NCI-H1092 (cell line): ENCODE measurements around the gene UBE2E1.
"Not testable (repeated sequence)": the region's sequence is repeated elsewhere in the genome, so short reads cannot be mapped to it uniquely, and the experiment has no call there.

Experiments
- DNase-seq: peaks from one replicate; lab custom pipeline; 2025; lab: John Stamatoyannopoulos, UW

UBE2E1 gene

DNA sequence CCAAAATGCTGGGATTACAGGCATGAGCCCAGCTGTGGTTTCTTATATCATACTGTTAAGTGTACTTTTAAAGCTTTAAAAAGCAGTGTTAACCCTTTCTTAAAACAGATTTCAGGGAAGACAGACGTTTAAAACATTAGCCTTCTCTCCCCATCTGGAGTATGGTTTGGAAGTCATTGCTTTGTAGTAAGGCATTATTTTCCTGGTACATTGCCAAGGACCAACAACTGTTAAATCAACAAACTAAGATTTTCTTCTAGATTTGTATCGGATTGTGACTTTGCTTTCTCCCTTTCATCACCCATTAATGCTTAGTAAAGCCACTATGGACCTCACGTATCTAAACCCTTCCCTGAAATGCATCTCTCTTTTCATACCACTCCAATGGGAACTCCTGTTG, 50.5 kb downstream of the UBE2E1 start:
- DNase-seq = no peak

GRCh38 chr3:23859012-23859743, 53.4 kb downstream of the UBE2E1 start:
- no peak for DNase-seq

DNA sequence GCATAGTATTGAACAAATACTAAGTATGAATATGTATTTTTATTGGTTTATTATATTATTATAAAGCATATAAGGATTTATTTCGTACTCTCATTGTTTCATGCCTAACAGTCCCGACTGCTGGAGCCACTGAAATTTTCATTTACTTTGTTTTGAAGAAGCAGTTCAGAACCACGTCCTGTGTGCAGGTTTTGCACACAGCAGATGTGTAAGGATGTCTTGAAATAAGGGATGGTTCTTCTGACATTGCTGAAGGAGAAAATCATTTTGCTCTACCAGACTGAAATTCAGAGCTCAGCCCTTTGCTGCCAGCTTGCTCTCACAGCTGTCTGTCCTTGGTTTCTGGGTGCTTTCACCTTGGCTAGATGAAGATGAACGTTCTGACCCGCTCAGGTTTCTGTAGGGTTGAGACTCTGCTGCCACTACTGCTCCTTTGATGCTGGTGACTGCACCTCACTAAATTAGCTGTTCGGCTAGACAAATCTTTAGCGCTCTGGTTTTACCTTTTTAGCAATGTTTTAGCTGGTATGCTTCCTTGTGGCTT, 54.2 kb downstream of the UBE2E1 start:
- no peak for DNase-seq

- DNase-seq = no peak
Measured at GRCh38 chr3:23861689-23862088, 55.9 kb downstream of the UBE2E1 start.

DNA sequence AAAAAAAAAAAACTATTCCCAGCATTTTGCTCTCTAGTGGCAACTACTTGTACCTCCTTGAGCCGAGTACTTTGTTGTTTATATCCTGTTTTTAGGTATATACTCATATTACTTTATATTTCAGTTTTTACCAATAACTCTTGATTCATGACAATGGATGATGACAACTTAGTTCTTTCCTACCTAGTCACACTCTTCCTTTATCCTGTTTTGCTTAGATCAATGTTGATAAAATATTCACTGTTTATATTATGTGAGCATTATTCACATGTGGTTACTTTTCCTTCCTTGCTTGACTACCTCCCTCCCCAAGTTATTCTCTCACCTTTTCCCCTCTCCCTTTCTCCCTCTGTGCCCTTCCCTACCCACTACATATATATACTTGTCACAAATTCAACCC, 57.3 kb downstream of the UBE2E1 start:
- no peak for DNase-seq

DNA sequence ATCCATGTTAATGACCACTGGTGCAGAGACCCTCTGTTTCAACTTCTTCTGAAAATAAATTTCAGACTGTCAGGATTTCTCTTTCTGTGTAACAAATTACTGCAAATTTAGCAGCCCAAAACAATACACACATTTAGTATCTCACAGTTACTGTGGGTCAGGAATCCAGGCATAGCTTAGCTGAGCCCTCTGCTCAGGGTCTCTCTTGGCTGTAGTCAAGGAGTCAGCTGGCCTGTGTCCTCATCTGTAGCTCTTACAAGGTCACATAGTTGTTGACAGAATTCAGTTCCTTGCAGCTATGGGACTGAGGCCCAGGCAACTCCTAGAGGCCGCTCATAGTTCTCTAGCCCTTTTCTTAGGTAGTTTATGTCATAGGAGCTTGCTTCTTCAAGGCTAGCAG, 59.2 kb downstream of the UBE2E1 start:
- DNase-seq = no peak

DNA sequence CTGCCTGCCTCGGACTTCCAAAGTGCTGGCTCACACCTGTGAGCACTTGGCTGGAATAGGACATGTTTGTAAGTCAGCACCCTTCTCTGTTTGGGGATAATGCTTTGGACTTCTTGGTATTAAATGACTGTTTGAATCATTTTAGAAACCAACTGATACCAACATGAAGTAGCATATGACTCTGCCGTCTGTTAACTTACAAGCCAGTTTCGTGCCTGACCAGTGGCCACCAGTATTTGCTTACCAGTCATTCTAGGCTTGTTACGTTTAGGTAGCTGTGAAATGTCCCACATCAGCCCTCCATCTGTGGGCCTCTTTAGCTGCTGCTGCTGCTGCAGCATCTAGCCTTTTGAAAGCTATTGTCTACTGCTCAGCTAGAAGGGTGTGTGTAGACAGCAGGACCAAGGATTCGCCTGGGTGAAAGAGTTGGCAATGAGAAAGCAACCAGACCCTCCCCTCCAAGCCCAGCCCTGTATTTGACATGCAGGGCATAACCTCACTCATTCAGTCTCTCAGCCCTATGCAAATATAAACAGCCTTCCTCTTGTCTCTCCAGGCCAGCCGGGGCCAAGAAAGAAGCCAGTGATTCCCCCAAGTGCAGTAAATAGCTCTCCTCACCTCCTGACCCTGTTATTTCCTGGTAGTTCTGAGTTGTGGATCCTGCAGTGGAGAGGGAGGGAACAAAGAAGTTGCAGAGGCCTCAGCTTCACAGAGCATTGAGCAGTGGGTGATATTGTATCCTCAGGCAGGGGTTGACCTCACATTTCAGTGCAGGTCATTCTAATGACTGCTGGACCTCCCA, 60.0 kb downstream of the UBE2E1 start:
- no peak for DNase-seq

- no peak for DNase-seq
Measured at GRCh38 chr3:23867400-23867799, 61.6 kb downstream of the UBE2E1 start.

DNA sequence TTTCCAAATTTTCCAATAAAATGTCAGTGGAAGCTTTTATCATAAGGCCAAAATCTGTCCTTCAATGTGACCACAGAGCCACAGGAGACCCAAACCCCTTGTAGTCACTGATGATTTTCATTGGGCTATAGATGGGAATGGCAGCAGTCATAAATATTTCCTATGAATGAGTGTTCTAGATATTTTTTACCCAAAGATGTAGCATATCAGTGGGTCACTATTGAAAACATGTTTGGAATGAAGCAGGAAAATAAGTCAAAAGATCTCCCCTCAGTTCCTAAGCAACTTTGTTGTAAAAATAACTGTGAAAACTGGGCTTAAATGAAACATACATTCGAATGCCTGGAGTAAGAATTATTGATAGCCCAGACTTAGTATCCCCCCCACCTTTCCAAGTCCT, 62.1 kb downstream of the UBE2E1 start:
- no peak for DNase-seq

DNA sequence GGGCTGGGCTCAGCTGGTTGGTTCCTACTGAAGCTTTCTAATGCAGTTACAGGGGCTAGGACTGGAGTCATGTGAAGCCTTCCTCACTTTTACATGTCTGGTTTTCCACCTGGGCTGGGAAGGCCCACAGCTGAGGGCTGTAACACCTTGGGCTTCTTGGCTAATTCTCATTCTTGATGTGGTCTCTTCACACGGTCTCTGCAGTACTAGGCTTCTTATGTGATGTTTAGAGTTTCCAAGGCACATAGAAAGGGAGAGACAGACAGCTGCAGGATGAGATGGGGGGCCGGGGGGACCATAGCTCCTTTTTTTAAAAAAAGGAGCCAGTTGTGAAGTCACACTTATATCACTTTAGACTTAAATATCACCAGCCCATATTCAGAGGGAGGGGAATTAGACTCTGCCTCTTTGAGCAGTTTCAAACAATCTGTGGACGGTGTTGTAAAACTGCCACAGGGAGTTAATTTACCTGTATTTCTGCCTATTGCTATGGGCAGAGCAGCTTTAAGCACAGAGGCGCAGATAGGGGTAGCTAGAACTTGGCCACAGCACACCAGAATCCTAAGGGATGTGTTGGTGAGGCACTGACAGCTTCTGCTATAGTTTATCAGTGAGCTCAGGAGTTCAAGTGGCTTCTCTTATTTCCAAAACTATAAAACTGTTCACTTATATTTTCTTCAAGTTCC, 64.4 kb downstream of the UBE2E1 start:
- no peak for DNase-seq

DNA sequence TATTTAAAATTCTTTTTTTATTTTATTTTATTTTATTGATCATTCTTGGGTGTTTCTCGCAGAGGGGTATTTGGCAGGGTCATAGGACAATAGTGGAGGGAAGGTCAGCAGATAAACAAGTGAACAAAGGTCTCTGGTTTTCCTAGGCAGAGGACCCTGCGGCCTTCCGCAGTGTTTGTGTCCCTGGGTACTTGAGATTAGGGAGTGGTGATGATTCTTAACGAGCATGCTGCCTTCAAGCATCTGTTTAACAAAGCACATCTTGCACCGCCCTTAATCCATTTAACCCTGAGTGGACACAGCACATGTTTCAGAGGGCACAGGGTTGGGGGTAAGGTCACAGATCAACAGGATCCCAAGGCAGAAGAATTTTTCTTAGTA, 64.9 kb downstream of the UBE2E1 start:
- not testable (repeated sequence) for DNase-seq

DNA sequence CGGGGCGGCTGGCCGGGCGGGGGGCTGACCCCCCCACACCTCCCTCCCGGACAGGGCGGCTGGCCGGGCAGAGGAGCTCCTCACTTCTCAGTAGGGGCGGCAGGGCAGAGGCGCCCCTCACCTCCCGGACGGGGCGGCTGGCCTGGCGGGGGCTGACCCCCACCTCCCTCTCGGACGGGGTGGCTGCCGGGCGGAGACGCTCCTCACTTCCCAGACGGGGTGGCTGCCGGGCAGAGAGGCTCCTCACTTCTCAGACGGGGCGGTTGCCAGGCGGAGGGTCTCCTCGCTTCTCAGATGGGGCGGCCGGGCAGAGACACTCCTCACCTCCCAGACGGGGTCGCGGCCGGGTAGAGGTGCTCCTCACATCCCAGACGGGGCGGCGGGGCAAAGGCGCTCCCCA, 65.6 kb downstream of the UBE2E1 start:
- not testable (repeated sequence) for DNase-seq

- DNase-seq = no peak
Measured at GRCh38 chr3:23872330-23872729, 66.6 kb downstream of the UBE2E1 start.

DNA sequence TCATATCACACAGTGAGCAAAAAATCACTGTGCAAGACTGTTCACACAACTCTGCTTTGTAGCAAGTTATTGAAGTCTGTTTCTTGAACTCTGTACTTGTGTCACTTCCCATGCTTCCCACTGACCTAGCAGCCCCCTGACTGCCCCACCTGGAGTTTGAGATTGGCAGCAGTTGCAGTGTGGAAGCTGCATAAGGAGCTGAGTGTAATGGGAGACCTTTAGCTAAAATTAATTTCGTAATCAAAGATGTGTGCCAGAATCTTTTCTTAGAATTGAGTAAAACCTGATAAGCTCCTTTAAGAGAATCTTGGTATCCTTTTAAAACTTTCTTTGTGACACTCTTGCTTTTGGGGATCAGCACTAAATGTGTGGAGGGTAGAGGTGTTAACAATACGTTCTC, 68.2 kb downstream of the UBE2E1 start:
- no peak for DNase-seq

DNA sequence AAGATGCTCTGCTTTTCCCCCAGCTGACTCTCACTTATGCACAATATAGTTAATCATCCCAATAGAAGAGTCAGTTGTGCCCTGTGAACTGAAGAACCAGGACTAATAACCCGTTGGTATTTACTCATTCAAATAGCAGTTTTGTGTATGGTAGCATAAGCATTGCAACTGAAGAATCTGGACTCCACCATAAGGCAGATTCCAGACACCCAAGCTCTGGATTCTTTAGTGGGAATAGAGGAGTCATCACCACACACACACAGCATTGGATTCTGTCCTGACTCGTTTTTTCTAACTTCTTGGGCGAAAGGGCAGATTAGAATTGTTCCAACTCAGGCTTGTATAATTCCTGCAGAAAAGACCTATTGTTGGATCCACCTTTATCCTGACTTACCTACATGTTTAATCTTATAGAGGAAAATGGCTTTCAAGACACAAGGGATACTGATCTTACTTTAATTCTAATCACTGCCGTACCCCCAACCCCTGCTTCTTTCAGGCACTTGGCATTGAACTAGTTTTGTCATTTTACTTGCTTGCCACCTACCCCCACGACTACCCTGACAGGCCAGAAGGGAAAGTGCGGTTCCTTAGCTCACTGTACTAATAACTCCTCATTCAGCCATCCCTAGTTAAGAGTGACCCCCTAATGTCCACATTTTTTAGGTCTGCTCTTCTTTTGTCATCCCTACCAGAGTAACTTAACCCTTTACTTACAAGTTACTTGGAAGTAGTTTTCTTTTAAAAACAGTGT, 68.8 kb downstream of the UBE2E1 start:
- no peak for DNase-seq

GRCh38 chr3:23875113-23875725, 69.5 kb downstream of the UBE2E1 start:
- DNase-seq = no peak

- DNase-seq = no peak
Measured at GRCh38 chr3:23876923-23877322, 71.2 kb downstream of the UBE2E1 start.

- no peak for DNase-seq
Measured at GRCh38 chr3:23877329-23877980, 71.7 kb downstream of the UBE2E1 start.

DNA sequence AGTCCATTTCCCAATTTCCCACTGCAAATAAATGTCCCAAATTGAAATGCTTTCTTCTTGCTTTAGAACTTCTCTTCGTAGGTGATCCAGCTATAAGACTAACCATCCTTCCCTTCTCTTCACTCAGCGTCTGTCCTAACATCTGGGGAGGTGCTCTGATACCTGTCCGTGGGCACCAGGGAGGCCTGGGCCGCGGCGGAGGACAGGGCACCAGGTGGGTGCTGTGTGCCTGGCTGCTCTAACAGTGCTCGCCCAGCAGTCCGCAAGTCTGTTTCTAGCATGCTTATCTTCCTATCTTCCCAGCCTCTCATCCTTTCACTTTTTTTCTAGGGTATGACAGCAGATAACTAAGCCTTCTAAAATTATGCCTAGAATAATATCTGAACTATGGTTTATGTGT, 73.7 kb downstream of the UBE2E1 start:
- DNase-seq = no peak

GRCh38 chr3:23880703-23881339, 75.1 kb downstream of the UBE2E1 start:
- no peak for DNase-seq
